Measurements from ENCODE around the gene MRTFA. TPM values are rescaled to one million over a fixed set of nuclear protein-coding genes. Genes with fewer than 3 reads are reported as not detected.

MRTFA gene
- total RNA-seq, 4 donors from 2014 or later: 81.4 to 210 (median 122) TPM

GRCh38 chr22:40452730-40453487 lies 183.6 kb downstream of the MRTFA start:
- WGBS, 2 donors: 42 to 50% methylated on average over 11 of the region's 11 CpGs
- peak overlapping the region; percentile 43 to 77 (median 70) for H3K27ac ChIP-seq
- intact Hi-C loops (cut with DNase I): no loop called here
- no peaks in the 10 kb centered on the region for H3K36me3 ChIP-seq
- DNase-seq: peak; percentile 53 to 56
- H3K27me3 ChIP-seq: no peaks in the 10 kb centered on the region
- TF ChIP-seq CTCF (IDR thresholded peaks at IDR 0.05) (no peak), POLR2A (IDR thresholded peaks at IDR 0.05) (no peak)
- no peaks in the 10 kb centered on the region for H3K9me3 ChIP-seq
- no peak overlapping the region for H3K4me3 ChIP-seq (replicated peaks in 1 of 3)
- H3K4me1 ChIP-seq: peaks cover 44 to 57% of the 10 kb centered on the region in 2 donors

- TF ChIP-seq CTCF (IDR thresholded peaks at IDR 0.05) (no peak), POLR2A (IDR thresholded peaks at IDR 0.05) (no peak)
- H3K27me3 ChIP-seq: no peaks in the 10 kb centered on the region
- H3K4me3 ChIP-seq (replicated peaks in 1 of 3): no peak overlapping the region
- H3K27ac ChIP-seq: peak overlapping the region in 2 of 3 donors; percentile 70 to 77
- no peaks in the 10 kb centered on the region for H3K9me3 ChIP-seq
- intact Hi-C loops (cut with DNase I): no loop called here
- H3K36me3 ChIP-seq: no peaks in the 10 kb centered on the region
- H3K4me1 ChIP-seq: peaks cover 58 to 71% of the 10 kb centered on the region in 2 donors
- no peak for DNase-seq
- 67 to 78% methylated on average over 8 of the region's 8 CpGs for WGBS, 2 donors
Observed at GRCh38 chr22:40451210-40451609, 185.3 kb downstream of the MRTFA start.

GRCh38 chr22:40450616-40451015 lies 185.9 kb downstream of the MRTFA start:
- WGBS, 2 donors: 79 to 89% methylated on average over 3 of the region's 3 CpGs
- Histone ChIP-seq H3K9me3 (no peaks in the 10 kb centered on the region), H3K27me3 (no peaks in the 10 kb centered on the region), H3K4me1 (peaks cover 58 to 75% of the 10 kb centered on the region in 2 donors), H3K27ac (peak overlapping the region in 1 of 3 donors; percentile 77), H3K4me3 (replicated peaks in 1 of 3) (no peak overlapping the region), H3K36me3 (no peaks in the 10 kb centered on the region)
- DNase-seq: no peak
- intact Hi-C loops (cut with DNase I): no loop called here
- no peak for TF ChIP-seq CTCF (IDR thresholded peaks at IDR 0.05)

GRCh38 chr22:40449676-40450035 lies 186.9 kb downstream of the MRTFA start:
- Histone ChIP-seq H3K36me3 (no peaks in the 10 kb centered on the region), H3K4me3 (replicated peaks in 1 of 3) (no peak overlapping the region), H3K9me3 (no peaks in the 10 kb centered on the region), H3K27ac (peak overlapping the region in 2 of 3 donors; percentile 47 to 51), H3K27me3 (no peaks in the 10 kb centered on the region), H3K4me1 (peaks cover 56 to 72% of the 10 kb centered on the region in 2 donors)
- DNase-seq: no peak
- TF ChIP-seq CTCF (IDR thresholded peaks at IDR 0.05) (no peak), POLR2A (IDR thresholded peaks at IDR 0.05) (no peak)
- intact Hi-C loops (cut with DNase I): loop anchor here (5.0 kb wide), 1 partner anchor 38 kb away; no protein-coding TSS in a partner anchor

- WGBS, 2 donors: 31% methylated on average over 1 of the region's 1 CpG
- Histone ChIP-seq H3K27ac (peak overlapping the region in 2 of 3 donors; percentile 11 to 35), H3K27me3 (no peaks in the 10 kb centered on the region), H3K9me3 (no peaks in the 10 kb centered on the region), H3K36me3 (no peaks in the 10 kb centered on the region), H3K4me3 (replicated peaks in 1 of 3) (no peak overlapping the region), H3K4me1 (peaks cover 52 to 70% of the 10 kb centered on the region in 2 donors)
- DNase-seq: no peak
- TF ChIP-seq POLR2A (IDR thresholded peaks at IDR 0.05) (no peak), CTCF (IDR thresholded peaks at IDR 0.05) (no peak)
- intact Hi-C loops (cut with DNase I): loop anchor here (5.0 kb wide), 1 partner anchor 41 kb away; no protein-coding TSS in a partner anchor
Observed at GRCh38 chr22:40446203-40446602, 190.3 kb downstream of the MRTFA start.

Data from thyroid gland (tissue), 4 donors.